GM12801 (cell line): ENCODE results near the gene MT1G.

Experiments used
- TF ChIP-seq, protein P1 (sequence below): IDR thresholded peaks from one replicate; pipeline ENCODE4 v1.5.1; 2011; ENCODE audit warnings: control low read depth; ENCODE audit not compliant: insufficient read length; ENCODE audit errors: extremely low read depth

Gene MT1G

DNA sequence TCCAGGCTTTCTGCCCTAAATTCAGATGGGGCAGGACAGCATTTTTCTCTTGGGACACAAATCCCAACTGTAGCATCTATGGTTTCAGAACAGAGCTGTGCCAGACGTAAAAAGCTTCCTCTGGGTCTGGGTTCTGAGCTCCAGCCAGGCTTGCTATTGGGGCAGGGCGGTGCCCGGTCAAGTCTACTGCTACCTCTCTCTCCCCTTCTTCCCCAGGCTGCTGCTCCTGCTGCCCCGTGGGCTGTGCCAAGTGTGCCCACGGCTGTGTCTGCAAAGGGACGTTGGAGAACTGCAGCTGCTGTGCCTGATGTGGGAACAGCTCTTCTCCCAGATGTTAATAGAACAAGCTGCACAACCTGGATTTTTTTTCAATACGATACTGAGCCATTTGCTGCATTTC, 34.3 kb downstream of the MT1G start:
- TF ChIP-seq, protein P1, sequence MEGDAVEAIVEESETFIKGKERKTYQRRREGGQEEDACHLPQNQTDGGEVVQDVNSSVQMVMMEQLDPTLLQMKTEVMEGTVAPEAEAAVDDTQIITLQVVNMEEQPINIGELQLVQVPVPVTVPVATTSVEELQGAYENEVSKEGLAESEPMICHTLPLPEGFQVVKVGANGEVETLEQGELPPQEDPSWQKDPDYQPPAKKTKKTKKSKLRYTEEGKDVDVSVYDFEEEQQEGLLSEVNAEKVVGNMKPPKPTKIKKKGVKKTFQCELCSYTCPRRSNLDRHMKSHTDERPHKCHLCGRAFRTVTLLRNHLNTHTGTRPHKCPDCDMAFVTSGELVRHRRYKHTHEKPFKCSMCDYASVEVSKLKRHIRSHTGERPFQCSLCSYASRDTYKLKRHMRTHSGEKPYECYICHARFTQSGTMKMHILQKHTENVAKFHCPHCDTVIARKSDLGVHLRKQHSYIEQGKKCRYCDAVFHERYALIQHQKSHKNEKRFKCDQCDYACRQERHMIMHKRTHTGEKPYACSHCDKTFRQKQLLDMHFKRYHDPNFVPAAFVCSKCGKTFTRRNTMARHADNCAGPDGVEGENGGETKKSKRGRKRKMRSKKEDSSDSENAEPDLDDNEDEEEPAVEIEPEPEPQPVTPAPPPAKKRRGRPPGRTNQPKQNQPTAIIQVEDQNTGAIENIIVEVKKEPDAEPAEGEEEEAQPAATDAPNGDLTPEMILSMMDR = no peak

DNA sequence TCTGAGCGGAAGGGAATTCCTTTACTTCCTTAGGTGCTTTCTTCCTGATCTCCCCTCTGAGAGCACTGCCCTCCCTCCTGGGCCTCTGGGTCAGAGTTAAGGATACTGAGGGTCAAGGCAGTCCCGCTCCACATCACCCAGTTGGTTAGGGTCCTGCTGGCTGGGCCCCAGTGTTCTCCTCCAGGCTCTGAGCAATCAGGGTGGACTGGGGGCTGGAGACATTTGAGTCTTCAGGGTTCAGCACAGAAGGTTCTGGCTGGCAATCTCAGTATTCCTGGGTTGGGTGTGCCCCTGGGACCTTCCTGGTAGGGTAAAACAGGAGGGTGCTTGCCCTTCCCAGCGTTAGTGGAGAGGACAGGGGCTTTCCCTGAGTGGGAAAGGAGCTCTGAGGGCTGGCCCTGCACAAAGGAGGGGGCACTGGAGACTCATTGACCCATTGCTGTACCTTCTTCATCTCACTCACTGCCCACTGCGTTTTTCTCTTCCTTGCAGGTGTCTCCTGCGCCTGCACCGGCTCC, 35.0 kb downstream of the MT1G start:
- TF ChIP-seq, protein P1 = no peak

DNA sequence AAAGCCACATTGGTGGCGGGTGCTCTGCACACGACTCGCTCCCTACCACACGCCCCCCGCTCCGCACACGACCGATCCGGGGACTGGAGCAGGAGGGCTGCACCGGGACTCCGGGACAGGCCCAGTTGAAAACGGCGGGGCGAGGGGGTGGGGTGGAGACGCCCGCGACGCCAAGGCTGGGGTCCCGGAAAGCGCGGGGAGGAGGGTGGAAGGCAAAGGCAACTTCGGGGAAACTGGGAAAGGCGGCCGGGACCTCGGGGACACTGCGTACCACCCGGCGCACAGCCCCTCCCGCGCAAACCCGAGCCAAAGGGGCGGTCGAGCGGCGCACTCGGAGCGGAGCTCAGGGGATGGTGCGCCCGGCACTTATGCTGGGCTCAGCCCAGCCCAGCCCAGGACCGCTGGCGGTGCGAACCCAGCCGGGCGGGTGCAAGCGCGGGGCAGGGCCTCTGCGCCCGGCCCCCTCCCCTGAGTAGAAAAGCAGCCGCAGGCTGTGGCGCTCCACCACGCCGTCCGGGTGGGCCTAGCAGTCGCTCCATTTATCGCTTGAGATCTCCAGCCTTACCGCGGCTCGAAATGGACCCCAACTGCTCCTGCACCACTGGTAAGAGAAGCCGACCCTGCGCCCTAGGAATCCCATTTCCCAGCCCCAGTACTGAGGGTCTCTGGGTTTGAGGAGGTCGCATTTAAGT, 35.6 kb downstream of the MT1G start, which contains the start of gene MT1M:
MT1M (plus strand) TSS at position 504 of the 692 bp plus-strand sequence; CDS start at position 577, 73 bp downstream.
- TF ChIP-seq, protein P1 = no peak

DNA sequence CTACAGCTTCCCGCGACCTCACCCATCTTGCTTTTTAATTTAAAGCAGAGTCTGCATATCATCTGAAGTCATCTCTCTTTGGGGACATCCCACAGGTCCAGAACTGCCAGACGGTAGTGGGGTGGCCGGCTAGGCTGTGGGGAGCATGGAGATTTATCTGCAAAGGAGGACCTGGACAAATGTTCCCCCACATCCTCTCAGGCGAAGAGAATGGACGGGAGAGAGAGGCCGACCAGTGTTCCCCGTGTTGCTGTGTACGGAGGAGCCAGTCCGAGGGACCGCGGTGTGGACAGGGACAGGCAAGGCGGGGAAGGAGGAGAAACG, 36.1 kb downstream of the MT1G start:
- TF ChIP-seq, protein P1 = no peak

DNA sequence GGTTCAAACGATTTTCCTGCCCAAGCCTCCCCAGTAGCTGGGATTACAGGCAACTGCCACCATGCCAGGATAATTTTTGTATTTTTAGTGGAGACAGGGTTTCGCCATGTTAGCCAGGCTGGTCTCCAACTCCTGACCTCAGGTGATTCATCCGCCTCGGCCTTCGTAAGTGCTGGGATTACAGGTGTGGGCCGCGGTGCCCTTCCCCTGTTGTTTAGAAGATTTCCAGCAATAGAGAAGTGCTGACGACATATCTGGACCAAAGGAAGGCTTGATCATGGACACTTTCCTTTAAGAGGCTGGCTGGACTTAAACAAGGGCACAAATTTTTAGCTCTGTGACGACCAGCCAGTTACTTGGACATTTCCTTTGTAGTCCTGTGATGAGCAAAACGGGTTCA, 36.7 kb downstream of the MT1G start:
- TF ChIP-seq, protein P1 = no peak

DNA sequence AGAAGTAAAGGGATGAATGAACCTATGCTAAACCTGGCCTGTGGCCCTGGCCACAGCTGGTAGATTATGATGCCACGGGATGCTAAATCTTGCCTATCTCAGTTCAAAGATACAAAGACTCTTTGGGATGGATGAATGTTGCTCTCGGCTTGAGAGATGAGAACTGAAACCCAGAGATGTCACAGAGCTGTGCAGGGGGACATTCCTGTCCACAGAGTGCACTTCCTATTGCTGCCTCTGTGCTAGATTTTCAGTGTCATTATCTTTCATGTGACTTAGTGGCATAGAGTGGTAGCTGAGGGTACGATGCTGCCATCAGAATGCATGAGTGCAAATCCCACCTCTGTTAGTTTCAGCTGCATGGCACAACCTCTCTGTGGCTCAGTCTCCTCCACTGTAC, 37.7 kb downstream of the MT1G start:
- TF ChIP-seq, protein P1 = no peak

DNA sequence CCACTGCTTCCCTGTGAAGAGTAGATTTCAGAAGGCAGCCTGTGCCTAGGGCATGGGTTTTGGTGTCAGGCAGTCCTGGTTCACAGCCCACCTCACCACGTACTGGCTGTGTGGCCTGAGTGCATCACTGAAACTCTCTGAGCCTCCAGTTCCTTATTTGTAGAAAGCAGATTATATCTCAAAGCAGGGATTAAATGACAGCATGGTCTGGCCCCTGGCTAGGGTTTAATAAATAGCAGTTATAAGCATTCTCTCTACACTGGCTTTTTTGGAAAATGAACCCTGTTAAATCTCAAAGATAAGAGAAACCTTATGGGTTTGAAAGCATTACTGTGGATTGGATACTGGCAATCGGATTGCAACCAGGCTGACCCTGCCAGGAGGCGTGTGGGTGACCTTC, 38.3 kb downstream of the MT1G start:
- TF ChIP-seq, protein P1 = no peak
